Natural killer cell (primary cell): ENCODE results near the gene PCDHGA1. TPM values are rescaled to one million over a fixed set of nuclear protein-coding genes. Genes with fewer than 3 reads are reported as not detected.

ENCODE experiments used
- ATAC-seq, 3 donors: fragments of 150-1000 bp in 2 of 3; fragments of 200-7000 bp in 1 of 3; cut with Tn5 transposase; 1 replicate in 1 of 3; 2 replicates in 2 of 3; pipeline ENCODE4 v1.10.0; 2021; ENCODE audit warnings: mild to moderate bottlenecking in 2 of 3, moderate library complexity in 2 of 3
- DNase-seq, 2 donors: peaks; one replicate each; pipeline versions ENCODE4 v3.0.0 to v3.0.0-alpha.2; 2013 to 2021; ENCODE audit warnings: mixed read lengths in 1 of 2
- H3K27ac ChIP-seq: one replicate; pipeline ENCODE4 v1.5.1; 2013; ENCODE audit warnings: mild to moderate bottlenecking, low read length
- H3K27me3 ChIP-seq: one replicate; pipeline ENCODE4 v1.6.1; 2013; ENCODE audit warnings: low read length; ENCODE audit not compliant: control insufficient read depth, insufficient read depth
- H3K36me3 ChIP-seq: one replicate; pipeline ENCODE4 v1.6.1; 2013; ENCODE audit warnings: low read length; ENCODE audit not compliant: control insufficient read depth, insufficient read depth
- H3K4me1 ChIP-seq: one replicate; pipeline ENCODE4 v1.6.1; 2013; ENCODE audit warnings: low read length; ENCODE audit not compliant: control insufficient read depth, insufficient read depth
- H3K4me3 ChIP-seq: one replicate; pipeline ENCODE4 v1.5.1; 2013; ENCODE audit warnings: low read length
- H3K9me3 ChIP-seq: one replicate; pipeline ENCODE4 v1.6.1; 2013; ENCODE audit warnings: low read length; ENCODE audit not compliant: control insufficient read depth, insufficient read depth
- H3K27ac Mint-ChIP-seq, 2 donors: one replicate each; pipeline ENCODE4 v1.8.0; 2022; ENCODE audit warnings: mild to moderate bottlenecking in 2 of 2, mixed read lengths in 2 of 2, moderate library complexity in 1 of 2
- H3K27me3 Mint-ChIP-seq, 2 donors: one replicate each; pipeline ENCODE4 v1.8.0; 2022; ENCODE audit warnings: low read depth in 2 of 2, mixed read lengths in 2 of 2
- H3K36me3 Mint-ChIP-seq: one replicate; pipeline ENCODE4 v1.8.0; 2022; ENCODE audit warnings: mixed read lengths
- H3K4me1 Mint-ChIP-seq, 2 donors: one replicate each; pipeline ENCODE4 v1.8.0; 2022; ENCODE audit warnings: mixed read lengths in 2 of 2
- H3K4me3 Mint-ChIP-seq: one replicate; pipeline ENCODE4 v1.8.0; 2022; ENCODE audit warnings: mild to moderate bottlenecking, moderate library complexity, mixed read lengths
- H3K9me3 Mint-ChIP-seq, 2 donors: one replicate each; pipeline ENCODE4 v1.8.0; 2022; ENCODE audit warnings: mixed read lengths in 2 of 2
- WGBS: methylation state at CpG from one replicate; pipeline ENCODE4 v1.1.7; 2013; ENCODE audit warnings: missing lambda C conversion rate; ENCODE audit not compliant: insufficient coverage; 5-methylcytosine and 5-hydroxymethylcytosine counted together
- intact Hi-C: fragments of 100-400 bp; cut with micrococcal nuclease; formaldehyde crosslinking; loops from one replicate; pipeline ENCODE4 v1.14.2; 2022
- total RNA-seq, 4 donors: library from RNA; stranded (reverse); fragments of 120-200 nt in 1 of 4; gene quantifications; one replicate each; pipeline versions ENCODE4 v1.2.3 to v1.2.4, GENCODE V29; 2013 to 2022
- TF ChIP-seq, protein P1 (sequence below): fragments of 200-600 bp; IDR thresholded peaks from one replicate; pipeline ENCODE4 v1.8.0; 2022; ENCODE audit warnings: antibody characterized with exemption

Gene PCDHGA1
- total RNA-seq, 3 donors from 2014 or later (not counting 1 experiment from before 2014, with no cell fraction given), result not detected

DNA sequence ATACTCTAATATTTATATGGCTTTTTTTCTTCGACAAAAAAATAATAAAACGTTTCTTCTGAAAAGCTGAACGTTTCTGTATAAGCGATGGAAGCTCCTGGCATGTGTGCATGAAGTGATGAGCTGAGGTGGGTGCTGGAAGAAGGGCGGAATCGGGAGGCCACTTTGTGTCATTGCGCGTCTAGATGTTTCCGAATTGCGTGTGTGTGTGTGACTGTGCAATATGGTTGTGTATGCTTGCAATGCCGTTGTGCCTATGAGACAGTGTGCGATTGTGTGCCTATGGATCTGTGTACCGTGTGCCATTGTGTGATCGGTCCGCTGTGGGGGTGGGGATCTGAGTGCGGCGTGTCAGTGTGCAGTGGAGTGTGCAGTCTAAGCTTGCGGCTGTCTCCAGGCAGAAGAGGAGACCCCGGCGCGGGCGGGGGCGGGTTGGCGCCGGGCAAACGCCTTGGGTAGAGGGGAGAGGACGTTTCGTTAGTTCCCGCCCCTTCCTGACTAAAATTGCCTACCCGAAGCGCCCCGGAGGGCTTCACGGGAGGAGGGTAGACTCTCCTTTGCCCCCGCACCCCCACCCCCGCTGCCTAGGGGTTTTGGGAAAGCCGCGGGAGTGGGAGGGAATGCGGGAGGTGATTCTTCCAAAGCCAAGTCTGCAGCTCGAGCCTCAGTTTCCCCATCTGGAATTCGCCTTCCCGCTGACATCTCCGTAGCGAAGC lies 182.8 kb downstream of the PCDHGA1 start:
- 11% methylated on average over 43 of the region's 43 CpGs for WGBS
- peaks cover 35% of the 10 kb centered on the region for H3K36me3 ChIP-seq
- no peaks in the 10 kb centered on the region for H3K9me3 ChIP-seq
- no peaks in the 10 kb centered on the region for H3K9me3 Mint-ChIP-seq
- ATAC-seq (peak; percentile 19 to 31 (median 30)), DNase-seq (peak in 1 of 2 donors; percentile 54)
- H3K4me3 ChIP-seq, result peak overlapping the region; percentile 22
- H3K27me3 ChIP-seq, result no peaks in the 10 kb centered on the region
- TF ChIP-seq, protein P1, sequence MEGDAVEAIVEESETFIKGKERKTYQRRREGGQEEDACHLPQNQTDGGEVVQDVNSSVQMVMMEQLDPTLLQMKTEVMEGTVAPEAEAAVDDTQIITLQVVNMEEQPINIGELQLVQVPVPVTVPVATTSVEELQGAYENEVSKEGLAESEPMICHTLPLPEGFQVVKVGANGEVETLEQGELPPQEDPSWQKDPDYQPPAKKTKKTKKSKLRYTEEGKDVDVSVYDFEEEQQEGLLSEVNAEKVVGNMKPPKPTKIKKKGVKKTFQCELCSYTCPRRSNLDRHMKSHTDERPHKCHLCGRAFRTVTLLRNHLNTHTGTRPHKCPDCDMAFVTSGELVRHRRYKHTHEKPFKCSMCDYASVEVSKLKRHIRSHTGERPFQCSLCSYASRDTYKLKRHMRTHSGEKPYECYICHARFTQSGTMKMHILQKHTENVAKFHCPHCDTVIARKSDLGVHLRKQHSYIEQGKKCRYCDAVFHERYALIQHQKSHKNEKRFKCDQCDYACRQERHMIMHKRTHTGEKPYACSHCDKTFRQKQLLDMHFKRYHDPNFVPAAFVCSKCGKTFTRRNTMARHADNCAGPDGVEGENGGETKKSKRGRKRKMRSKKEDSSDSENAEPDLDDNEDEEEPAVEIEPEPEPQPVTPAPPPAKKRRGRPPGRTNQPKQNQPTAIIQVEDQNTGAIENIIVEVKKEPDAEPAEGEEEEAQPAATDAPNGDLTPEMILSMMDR, result no peak
- peaks cover 65% of the 10 kb centered on the region for H3K4me1 ChIP-seq
- H3K27me3 Mint-ChIP-seq, result no peaks in the 10 kb centered on the region
- H3K27ac Mint-ChIP-seq, result peak overlapping the region; percentile 74 to 82
- peaks cover 3% of the 10 kb centered on the region for H3K36me3 Mint-ChIP-seq
- H3K27ac ChIP-seq, result no peak overlapping the region
- intact Hi-C loops, result loop anchor here (5.0 kb wide), 2 partner anchors 101 to 186 kb away; partner anchors contain the start of gene PCDHGA10
- peak overlapping the region; percentile 95 for H3K4me3 Mint-ChIP-seq
- H3K4me1 Mint-ChIP-seq, result peaks cover 58 to 61% of the 10 kb centered on the region in 2 donors

DNA sequence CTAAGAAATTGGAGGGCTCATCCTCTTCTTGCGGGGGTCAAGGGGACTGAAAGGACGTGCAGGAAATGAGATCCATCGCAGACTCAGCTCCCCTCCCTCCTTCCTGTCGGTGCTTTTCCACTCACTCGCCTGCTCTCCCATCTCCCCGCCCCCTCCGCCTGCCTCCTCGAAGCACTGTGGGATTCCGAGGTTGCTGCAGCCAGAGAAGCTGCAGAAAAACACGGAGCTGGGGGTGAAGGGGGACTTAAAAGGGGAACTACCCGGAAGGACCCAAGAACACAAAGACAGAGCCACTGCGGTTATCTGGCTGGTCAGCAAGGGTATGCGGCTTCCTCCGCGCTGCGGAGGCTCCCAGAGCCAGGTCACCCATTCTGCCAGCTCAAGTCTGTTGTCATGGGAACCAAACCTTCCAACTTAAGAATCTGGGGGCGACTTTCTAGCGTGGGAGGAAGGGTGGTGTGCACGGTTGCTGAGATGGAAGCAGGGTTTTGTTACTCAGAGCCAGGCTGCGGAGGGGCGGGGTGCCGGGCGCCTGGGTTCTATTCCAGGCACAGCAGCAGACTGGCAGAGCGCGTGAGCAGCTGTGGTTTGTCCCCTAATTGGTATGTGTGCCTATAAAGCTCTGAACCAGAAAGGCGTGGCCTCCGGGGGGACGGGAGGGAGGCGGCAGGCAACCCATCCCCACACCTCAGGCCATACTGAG lies 183.5 kb downstream of the PCDHGA1 start:
- DNase-seq (peak; percentile 39 to 50), ATAC-seq (peak; percentile 27 to 47 (median 28))
- intact Hi-C loops, result loop anchor here (5.0 kb wide), 2 partner anchors 101 to 186 kb away; partner anchors contain the start of gene PCDHGA10
- H3K36me3 Mint-ChIP-seq, result peaks cover 7% of the 10 kb centered on the region
- 26% methylated on average over 29 of the region's 29 CpGs for WGBS
- Histone ChIP-seq H3K9me3 (no peaks in the 10 kb centered on the region), H3K36me3 (peaks cover 38% of the 10 kb centered on the region), H3K27me3 (no peaks in the 10 kb centered on the region), H3K27ac (no peak overlapping the region), H3K4me1 (peaks cover 59% of the 10 kb centered on the region), H3K4me3 (peak overlapping the region; percentile 22)
- no peaks in the 10 kb centered on the region for H3K9me3 Mint-ChIP-seq
- no peaks in the 10 kb centered on the region for H3K27me3 Mint-ChIP-seq
- H3K4me1 Mint-ChIP-seq, result peaks cover 60 to 61% of the 10 kb centered on the region in 2 donors
- peak overlapping the region; percentile 95 for H3K4me3 Mint-ChIP-seq
- peak overlapping the region; percentile 74 to 82 for H3K27ac Mint-ChIP-seq
- TF ChIP-seq, protein P1, result no peak

DNA sequence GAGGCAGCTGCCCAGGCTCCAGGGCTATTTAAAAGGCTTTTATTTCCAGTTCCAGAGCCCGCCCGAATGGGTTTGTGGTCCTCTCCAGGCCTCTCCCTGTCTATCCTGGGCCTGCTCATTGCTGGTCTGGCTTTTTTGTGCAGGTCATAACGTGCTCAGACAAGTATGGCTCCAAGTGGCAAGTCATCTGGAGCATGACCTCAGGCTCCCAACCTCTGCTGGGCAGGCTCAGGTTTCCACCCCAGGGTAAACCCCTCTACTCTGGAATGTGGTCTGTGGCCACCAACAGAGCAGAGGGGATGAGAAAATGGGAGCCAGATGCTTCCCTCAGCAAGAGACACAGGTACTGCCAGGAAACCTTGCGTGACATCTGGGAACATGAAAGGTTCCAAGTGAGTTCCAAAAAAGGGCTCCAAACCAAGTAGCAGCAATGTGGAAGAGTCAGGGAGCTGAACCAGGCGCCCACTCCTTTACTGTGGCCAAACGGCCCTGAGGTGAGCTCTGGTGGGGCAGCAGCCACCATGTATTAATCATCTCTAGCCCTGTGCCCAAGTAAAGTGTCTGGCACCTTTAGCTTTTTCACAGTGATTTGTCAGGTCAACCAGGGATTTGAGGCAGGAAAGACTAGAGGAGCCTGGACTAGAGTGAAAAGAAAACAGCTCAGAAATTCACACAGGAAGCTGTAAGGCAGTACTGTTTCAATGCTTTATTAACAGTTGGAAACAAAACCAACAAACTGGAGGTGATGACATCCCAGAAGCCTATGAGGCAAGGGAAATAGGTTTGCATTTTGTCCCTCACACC lies 184.2 kb downstream of the PCDHGA1 start:
- Histone ChIP-seq H3K27me3 (no peaks in the 10 kb centered on the region), H3K9me3 (no peaks in the 10 kb centered on the region), H3K4me3 (no peak overlapping the region), H3K36me3 (peaks cover 46% of the 10 kb centered on the region), H3K27ac (peak overlapping the region; percentile 28), H3K4me1 (peaks cover 53% of the 10 kb centered on the region)
- peaks cover 60 to 66% of the 10 kb centered on the region in 2 donors for H3K4me1 Mint-ChIP-seq
- H3K4me3 Mint-ChIP-seq, result peak overlapping the region; percentile 95
- H3K36me3 Mint-ChIP-seq, result peaks cover 15% of the 10 kb centered on the region
- intact Hi-C loops, result loop anchor here (5.0 kb wide), 2 partner anchors 102 to 187 kb away; partner anchors contain the start of gene PCDHGA10
- H3K27ac Mint-ChIP-seq, result peak overlapping the region; percentile 74 to 82
- no peaks in the 10 kb centered on the region for H3K27me3 Mint-ChIP-seq
- DNase-seq (no peak), ATAC-seq (peak; percentile 41 to 54 (median 41))
- no peaks in the 10 kb centered on the region for H3K9me3 Mint-ChIP-seq
- TF ChIP-seq, protein P1, result no peak
- 78% methylated on average over 6 of the region's 6 CpGs for WGBS
